H9 (cell line): ENCODE data around the gene SLC39A2. TPM values are rescaled to one million over a fixed set of nuclear protein-coding genes. Genes with fewer than 3 reads are reported as not detected.
A peak's percentile ranks its signal among the peaks of the same experiment; 100 is the strongest.

ENCODE experiments used
- DNase-seq: peaks from one replicate; pipeline ENCODE4 v3.0.0-alpha.2; 2017
- H2AFZ ChIP-seq: one replicate; pipeline ENCODE4 v1.6.1; 2013; ENCODE audit warnings: mild to moderate bottlenecking, low read length, control low read depth, moderate library complexity
- H2AK5ac ChIP-seq: 2 replicates; pipeline ENCODE4 v1.6.1; 2013; ENCODE audit warnings: low read length, control low read depth, mixed read lengths; ENCODE audit not compliant: insufficient read length
- H2BK120ac ChIP-seq: one replicate; pipeline ENCODE4 v1.6.1; 2013; ENCODE audit warnings: low read depth, mild to moderate bottlenecking, low read length, control low read depth, inconsistent platforms; ENCODE audit not compliant: poor library complexity, severe bottlenecking
- H2BK12ac ChIP-seq: 2 replicates; pipeline ENCODE4 v1.6.1; 2013; ENCODE audit warnings: low read length, control low read depth, mixed read lengths, low read depth; ENCODE audit not compliant: insufficient read length
- H2BK15ac ChIP-seq: 2 replicates; pipeline ENCODE4 v1.6.1; 2013; ENCODE audit warnings: low read depth, low read length, control low read depth
- H2BK20ac ChIP-seq: one replicate; pipeline ENCODE4 v1.6.1; 2013; ENCODE audit warnings: low read depth, mild to moderate bottlenecking, low read length, control low read depth, inconsistent platforms; ENCODE audit not compliant: poor library complexity, severe bottlenecking
- H2BK5ac ChIP-seq: 2 replicates; pipeline ENCODE4 v1.6.1; 2013; ENCODE audit warnings: low read length, control low read depth, mixed read lengths; ENCODE audit not compliant: insufficient read length
- H3K14ac ChIP-seq: 2 replicates; pipeline ENCODE4 v1.6.1; 2013; ENCODE audit warnings: low read length, control low read depth; ENCODE audit not compliant: insufficient read depth
- H3K18ac ChIP-seq: 2 replicates; pipeline ENCODE4 v1.6.1; 2013; ENCODE audit warnings: low read depth, mild to moderate bottlenecking, mixed read lengths, low read length, control low read depth; ENCODE audit not compliant: insufficient read length
- H3K23ac ChIP-seq: 2 replicates; pipeline ENCODE4 v1.6.1; 2013; ENCODE audit warnings: low read length, control low read depth, mixed read lengths, low read depth; ENCODE audit not compliant: insufficient read length
- H3K23me2 ChIP-seq: 2 replicates; pipeline ENCODE4 v1.6.1; 2013; ENCODE audit warnings: low read depth, mild to moderate bottlenecking, mixed read lengths, low read length, control low read depth; ENCODE audit not compliant: insufficient read length, poor library complexity, severe bottlenecking
- H3K27ac ChIP-seq: 2 replicates; pipeline ENCODE4 v1.5.1; 2013; ENCODE audit warnings: low read length, control low read depth, mixed read lengths, low read depth; ENCODE audit not compliant: insufficient read length
- H3K27me3 ChIP-seq: 2 replicates; pipeline ENCODE4 v1.6.1; 2013; ENCODE audit warnings: low read length, control low read depth, inconsistent platforms; ENCODE audit not compliant: insufficient read depth
- H3K4ac ChIP-seq: 2 replicates; pipeline ENCODE4 v1.6.1; 2013; ENCODE audit warnings: low read depth, mild to moderate bottlenecking, control low read depth, inconsistent platforms, low read length, moderate library complexity
- H3K4me1 ChIP-seq: 2 replicates; pipeline ENCODE4 v1.6.1; 2013; ENCODE audit warnings: low read length, control low read depth, inconsistent platforms; ENCODE audit not compliant: insufficient read depth
- H3K4me2 ChIP-seq: 2 replicates; pipeline ENCODE4 v1.6.1; 2013; ENCODE audit warnings: low read length, control low read depth, mixed read lengths; ENCODE audit not compliant: insufficient read length, insufficient read depth
- H3K56ac ChIP-seq: 2 replicates; pipeline ENCODE4 v1.6.1; 2013; ENCODE audit warnings: low read depth, mild to moderate bottlenecking, mixed read lengths, low read length, control low read depth; ENCODE audit not compliant: insufficient read length
- H3K79me1 ChIP-seq: 2 replicates; pipeline ENCODE4 v1.6.1; 2013; ENCODE audit warnings: low read depth, mild to moderate bottlenecking, moderate library complexity, low read length, control low read depth, inconsistent platforms; ENCODE audit not compliant: insufficient read depth, poor library complexity, severe bottlenecking
- H3K79me2 ChIP-seq: 2 replicates; pipeline ENCODE4 v1.6.1; 2013; ENCODE audit warnings: low read length, control low read depth, inconsistent platforms; ENCODE audit not compliant: insufficient read depth
- H3K9ac ChIP-seq: 2 replicates; pipeline ENCODE4 v1.6.1; 2013; ENCODE audit warnings: low read length, control low read depth, mixed read lengths; ENCODE audit not compliant: insufficient read length; ENCODE audit errors: extremely low read depth
- H3K9me3 ChIP-seq: one replicate; pipeline ENCODE4 v1.6.1; 2013; ENCODE audit warnings: low read depth, low read length, inconsistent platforms; ENCODE audit not compliant: control insufficient read depth
- H3T11ph ChIP-seq: one replicate; pipeline ENCODE4 v1.6.1; 2013; ENCODE audit warnings: mild to moderate bottlenecking, low read length, control low read depth, inconsistent platforms
- H4K20me1 ChIP-seq: one replicate; pipeline ENCODE4 v1.6.1; 2013; ENCODE audit not compliant: control insufficient read depth, insufficient read length, insufficient read depth
- H4K5ac ChIP-seq: 2 replicates; pipeline ENCODE4 v1.6.1; 2013; ENCODE audit warnings: low read depth, mild to moderate bottlenecking, mixed read lengths, low read length, control low read depth; ENCODE audit not compliant: insufficient read length
- H4K8ac ChIP-seq: replicated peaks from 2 replicates; pipeline ENCODE4 v1.6.1; 2013; ENCODE audit warnings: low read length, control low read depth, mixed read lengths, low read depth; ENCODE audit not compliant: insufficient read length
- H4K91ac ChIP-seq: 2 replicates; pipeline ENCODE4 v1.6.1; 2013; ENCODE audit warnings: low read depth, mild to moderate bottlenecking, moderate library complexity, mixed read lengths, low read length, control low read depth; ENCODE audit not compliant: insufficient read length
- H3K27ac Mint-ChIP-seq, 3 experiments: 2 replicates in 2 of 3; 3 replicates in 1 of 3; pipeline ENCODE4 v1.8.0; 2020 to 2021; ENCODE audit warnings: mixed read lengths in 3 of 3, mild to moderate bottlenecking in 1 of 3, moderate library complexity in 1 of 3
- H3K27me3 Mint-ChIP-seq: 2 replicates; pipeline ENCODE4 v1.8.0; 2021; ENCODE audit warnings: low read depth, mild to moderate bottlenecking, moderate library complexity, mixed read lengths
- H3K36me3 Mint-ChIP-seq, 3 experiments: 2 replicates in 2 of 3; 3 replicates in 1 of 3; pipeline ENCODE4 v1.8.0; 2020 to 2021; ENCODE audit warnings: low read depth in 3 of 3, mixed read lengths in 3 of 3; ENCODE audit not compliant: insufficient read depth in 1 of 3
- H3K4me1 Mint-ChIP-seq, 2 experiments: 2 replicates each; pipeline ENCODE4 v1.8.0; 2020; ENCODE audit warnings: mixed read lengths in 2 of 2
- H3K4me3 Mint-ChIP-seq, 2 experiments: 2 replicates in 1 of 2; 3 replicates in 1 of 2; pipeline ENCODE4 v1.8.0; 2020 to 2021; ENCODE audit warnings: mild to moderate bottlenecking in 2 of 2, mixed read lengths in 2 of 2, moderate library complexity in 1 of 2
- H3K9me3 Mint-ChIP-seq, 2 experiments: 2 replicates in 1 of 2; 3 replicates in 1 of 2; pipeline ENCODE4 v1.8.0; 2020; ENCODE audit warnings: mild to moderate bottlenecking in 2 of 2, mixed read lengths in 2 of 2, moderate library complexity in 1 of 2
- CTCF ChIP-seq: fragments of 200-600 bp; sonication (generic); conservative IDR thresholded peaks from 3 replicates; pipeline ENCODE4 v1.8.0; 2021; ENCODE audit warnings: antibody characterized with exemption, mild to moderate bottlenecking
- WGBS: extraction: QIAGEN DNeasy Blood & Tissue Kit; methylation state at CpG from one replicate; pipeline ENCODE4 v1.1.7; 2013; ENCODE audit warnings: missing lambda C conversion rate, low lambda C conversion rate, mixed read lengths; ENCODE audit not compliant: insufficient read length; ENCODE audit errors: extremely low coverage; 5-methylcytosine and 5-hydroxymethylcytosine counted together
- total RNA-seq: library from RNA; stranded (reverse); gene quantifications from 2 replicates; pipeline ENCODE4 v1.2.1, GENCODE V29; 2021

Gene SLC39A2
- total RNA-seq, 1 experiment from 2014 or later = not detected

GRCh38 chr14:21043387-21043973 lies 44.4 kb downstream of the SLC39A2 start:
- no CpG with 5 or more reads among the region's 2 CpGs for WGBS
- H3K36me3 Mint-ChIP-seq = no peaks in the 10 kb centered on the region

More at GRCh38 chr14:21043387-21043973, 44.4 kb downstream of the SLC39A2 start:
- H3K27me3 Mint-ChIP-seq = peaks cover 27% of the 10 kb centered on the region
- no peak overlapping the region for H2BK12ac ChIP-seq
- no peak overlapping the region for H3K4me3 Mint-ChIP-seq
- no peak overlapping the region for H2BK5ac ChIP-seq
- no peak overlapping the region for H4K5ac ChIP-seq
- no peak overlapping the region for H2AK5ac ChIP-seq
- no peak for TF ChIP-seq CTCF
- H3K9ac ChIP-seq = no peak overlapping the region
- H3K4me2 ChIP-seq = no peak overlapping the region
- H3K18ac ChIP-seq = no peak overlapping the region
- H3K79me2 ChIP-seq = no peaks in the 10 kb centered on the region
- no peak overlapping the region for H3T11ph ChIP-seq
- no peaks in the 10 kb centered on the region for H4K20me1 ChIP-seq
- no peak overlapping the region for H2BK15ac ChIP-seq
- no peak overlapping the region for H2BK120ac ChIP-seq
- H3K4me1 Mint-ChIP-seq = peaks cover 22 to 23% of the 10 kb centered on the region in 2 experiments
- H3K23me2 ChIP-seq = no peaks in the 10 kb centered on the region
- H4K91ac ChIP-seq = no peak overlapping the region
- H3K27me3 ChIP-seq = no peaks in the 10 kb centered on the region
- H2BK20ac ChIP-seq = no peak overlapping the region
- H3K56ac ChIP-seq = no peak overlapping the region
- H3K79me1 ChIP-seq = no peaks in the 10 kb centered on the region
- H3K9me3 ChIP-seq = no peaks in the 10 kb centered on the region
- H3K27ac Mint-ChIP-seq = peak overlapping the region in 1 of 3 experiments; percentile 36; a peak in 1 of 7 replicates
- no peak overlapping the region for H3K27ac ChIP-seq
- H3K9me3 Mint-ChIP-seq = no peaks in the 10 kb centered on the region
- DNase-seq = no peak
- no peak overlapping the region for H3K14ac ChIP-seq
- H3K4me1 ChIP-seq = peaks cover 5% of the 10 kb centered on the region
- H4K8ac ChIP-seq = no peak overlapping the region
- H3K23ac ChIP-seq = no peak overlapping the region
- no peak overlapping the region for H2AFZ ChIP-seq
- no peak overlapping the region for H3K4ac ChIP-seq
